Thymus (tissue), 11 donors: Measurements from ENCODE around the gene KLHL3. TPM values are rescaled to one million over a fixed set of nuclear protein-coding genes. Genes with fewer than 3 reads are reported as not detected.

ENCODE experiments used
- DNase-seq, 9 donors: peaks; one replicate each; pipeline ENCODE4 v3.0.0-alpha.2; 2013; ENCODE audit warnings: low spot score in 9 of 9, low read depth in 6 of 9, missing footprints in 1 of 9
- H3K27ac ChIP-seq, 2 donors: one replicate each; pipeline ENCODE4 v1.5.1; 2013; ENCODE audit warnings: control low read depth in 1 of 2, low read depth in 1 of 2, low read length in 1 of 2, mild to moderate bottlenecking in 1 of 2, moderate library complexity in 1 of 2
- H3K27me3 ChIP-seq, 2 donors: one replicate each; pipeline ENCODE4 v1.5.1; 2013; ENCODE audit warnings: low read length in 1 of 2; ENCODE audit not compliant: control insufficient read depth in 2 of 2, insufficient read depth in 1 of 2
- H3K36me3 ChIP-seq, 2 donors: one replicate each; pipeline ENCODE4 v1.5.1; 2013; ENCODE audit warnings: low read length in 1 of 2, mild to moderate bottlenecking in 1 of 2, moderate library complexity in 1 of 2; ENCODE audit not compliant: control insufficient read depth in 2 of 2, insufficient read depth in 2 of 2
- H3K4me1 ChIP-seq, 2 donors: one replicate each; pipeline ENCODE4 v1.5.1; 2013; ENCODE audit warnings: low read length in 2 of 2; ENCODE audit not compliant: control insufficient read depth in 2 of 2, insufficient read depth in 2 of 2
- H3K4me3 ChIP-seq, 2 donors: one replicate each; pipeline ENCODE4 v1.5.1; 2013; ENCODE audit warnings: low read length in 2 of 2, control low read depth in 1 of 2, mild to moderate bottlenecking in 1 of 2
- H3K9me3 ChIP-seq, 2 donors: one replicate each; pipeline ENCODE4 v1.5.1; 2013; ENCODE audit warnings: low read length in 1 of 2, mild to moderate bottlenecking in 1 of 2; ENCODE audit not compliant: control insufficient read depth in 2 of 2, insufficient read depth in 1 of 2
- WGBS: extraction: QIAGEN DNeasy Blood & Tissue Kit; methylation state at CpG from one replicate; pipeline ENCODE4 v1.1.7; 2013; 5-methylcytosine and 5-hydroxymethylcytosine counted together
- polyA plus RNA-seq: library from polyadenylated mRNA; stranded (reverse); fragments of 200-250 nt; gene quantifications from one replicate; pipeline ENCODE4 v1.2.3, GENCODE V29; 2013
- total RNA-seq: library from RNA; stranded (reverse); fragments of 120-200 nt; gene quantifications from one replicate; pipeline ENCODE4 v1.2.4, GENCODE V29; 2013
- donor health status: healthy.

The KLHL3 gene
- total and polyA plus RNA-seq, 2 donors: 5.0 to 5.8 TPM

- DNase-seq: no peak
- H3K9me3 ChIP-seq: no peaks in the 10 kb centered on the region
- peaks cover 0 to 3% of the 10 kb centered on the region in 2 donors for H3K4me1 ChIP-seq
- H3K27ac ChIP-seq: no peak overlapping the region
- H3K27me3 ChIP-seq: no peaks in the 10 kb centered on the region
- H3K4me3 ChIP-seq: no peak overlapping the region
- no peaks in the 10 kb centered on the region for H3K36me3 ChIP-seq
Observed at GRCh38 chr5:137667341-137667740, 68.5 kb downstream of the KLHL3 start.

GRCh38 chr5:137666901-137667300 is 69.0 kb downstream of the KLHL3 start:
- WGBS: 95% methylated on average over 2 of the region's 2 CpGs
- Histone ChIP-seq H3K9me3 (no peaks in the 10 kb centered on the region), H3K36me3 (no peaks in the 10 kb centered on the region), H3K27me3 (no peaks in the 10 kb centered on the region), H3K4me3 (no peak overlapping the region), H3K4me1 (peaks cover 0 to 3% of the 10 kb centered on the region in 2 donors), H3K27ac (no peak overlapping the region)
- no peak for DNase-seq

GRCh38 chr5:137666461-137666850 is 69.4 kb downstream of the KLHL3 start:
- no peaks in the 10 kb centered on the region for H3K9me3 ChIP-seq
- H3K27me3 ChIP-seq: no peaks in the 10 kb centered on the region
- WGBS: 51% methylated on average over 3 of the region's 3 CpGs
- no peak for DNase-seq
- H3K27ac ChIP-seq: no peak overlapping the region
- peaks cover 0 to 3% of the 10 kb centered on the region in 2 donors for H3K4me1 ChIP-seq
- no peak overlapping the region for H3K4me3 ChIP-seq
- peaks cover 3% of the 10 kb centered on the region in 2 donors for H3K36me3 ChIP-seq

GRCh38 chr5:137665678-137666460 is 70.0 kb downstream of the KLHL3 start:
- no peak overlapping the region for H3K4me3 ChIP-seq
- no peaks in the 10 kb centered on the region for H3K27me3 ChIP-seq
- WGBS: 58% methylated on average over 3 of the region's 3 CpGs
- H3K9me3 ChIP-seq: no peaks in the 10 kb centered on the region
- peaks cover 3 to 4% of the 10 kb centered on the region in 2 donors for H3K36me3 ChIP-seq
- peak in 5 of 9 donors; percentile 7 to 61 (median 13) for DNase-seq
- no peak overlapping the region for H3K27ac ChIP-seq
- peaks cover 0 to 3% of the 10 kb centered on the region in 2 donors for H3K4me1 ChIP-seq

GRCh38 chr5:137660349-137660817 is 75.5 kb downstream of the KLHL3 start:
- H3K4me1 ChIP-seq: no peaks in the 10 kb centered on the region
- no peak overlapping the region for H3K27ac ChIP-seq
- no peaks in the 10 kb centered on the region for H3K27me3 ChIP-seq
- peaks cover 11 to 16% of the 10 kb centered on the region in 2 donors for H3K36me3 ChIP-seq
- 30% methylated on average over 6 of the region's 6 CpGs for WGBS
- H3K9me3 ChIP-seq: no peaks in the 10 kb centered on the region
- no peak overlapping the region for H3K4me3 ChIP-seq
- DNase-seq: peak; percentile 56 to 90 (median 76)

- DNase-seq: no peak
Observed at GRCh38 chr5:137659209-137659608, 76.7 kb downstream of the KLHL3 start.

DNA sequence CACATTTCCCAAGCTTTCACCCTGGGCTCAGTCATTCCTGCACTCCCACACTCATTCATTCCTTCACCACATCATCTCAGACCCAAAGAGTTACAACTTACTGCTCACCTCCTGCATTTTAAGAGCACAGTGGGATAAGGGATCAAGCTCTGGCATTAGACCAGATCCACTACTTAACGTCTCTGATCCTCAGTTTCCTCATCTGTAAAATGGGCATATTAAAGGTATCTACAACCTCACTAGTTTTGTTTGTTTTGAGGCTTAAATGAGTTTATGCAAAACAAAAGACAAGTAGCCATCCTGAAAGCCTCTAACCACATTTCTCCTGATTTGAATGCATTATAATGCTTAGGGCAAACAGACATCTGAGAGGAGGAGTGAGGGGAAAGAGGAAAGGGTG is 77.6 kb downstream of the KLHL3 start:
- no peaks in the 10 kb centered on the region for H3K9me3 ChIP-seq
- peaks cover 11 to 16% of the 10 kb centered on the region in 2 donors for H3K36me3 ChIP-seq
- WGBS: 99% methylated on average over 1 of the region's 1 CpG
- H3K27ac ChIP-seq: no peak overlapping the region
- H3K4me3 ChIP-seq: no peak overlapping the region
- H3K4me1 ChIP-seq: no peaks in the 10 kb centered on the region
- DNase-seq: no peak
- no peaks in the 10 kb centered on the region for H3K27me3 ChIP-seq

More at GRCh38 chr5:137659209-137659608, 76.7 kb downstream of the KLHL3 start:
- Histone ChIP-seq H3K27me3 (no peaks in the 10 kb centered on the region), H3K4me1 (no peaks in the 10 kb centered on the region), H3K27ac (no peak overlapping the region), H3K4me3 (no peak overlapping the region), H3K9me3 (no peaks in the 10 kb centered on the region), H3K36me3 (peaks cover 11 to 16% of the 10 kb centered on the region in 2 donors)

- DNase-seq: no peak
- Histone ChIP-seq H3K36me3 (peaks cover 11 to 16% of the 10 kb centered on the region in 2 donors), H3K27ac (no peak overlapping the region), H3K9me3 (no peaks in the 10 kb centered on the region), H3K27me3 (no peaks in the 10 kb centered on the region), H3K4me3 (no peak overlapping the region), H3K4me1 (no peaks in the 10 kb centered on the region)
- 63% methylated on average over 3 of the region's 3 CpGs for WGBS
Observed at GRCh38 chr5:137657073-137657472, 78.8 kb downstream of the KLHL3 start.

DNA sequence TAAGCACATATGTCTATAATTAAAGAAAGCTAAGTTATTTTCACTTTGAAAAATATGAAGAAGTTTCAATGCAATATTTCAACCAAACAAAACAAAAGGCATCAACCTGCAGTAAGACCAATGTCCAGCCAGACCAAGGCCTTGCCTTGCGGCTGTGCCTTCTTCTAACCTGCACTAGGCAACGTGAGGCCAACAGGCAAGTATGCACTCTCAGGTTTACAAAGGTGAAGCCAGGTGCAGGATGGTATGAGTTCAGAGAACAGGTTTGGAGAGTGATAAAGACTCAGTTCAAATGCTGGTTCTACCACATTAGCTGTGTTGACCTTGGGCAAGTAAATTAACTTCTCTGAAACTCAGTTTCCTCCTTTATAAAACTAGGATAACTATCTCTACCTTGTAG is 79.3 kb downstream of the KLHL3 start:
- WGBS: 95% methylated on average over 2 of the region's 2 CpGs
- no peak for DNase-seq
- H3K27ac ChIP-seq: no peak overlapping the region
- no peaks in the 10 kb centered on the region for H3K4me1 ChIP-seq
- H3K9me3 ChIP-seq: no peaks in the 10 kb centered on the region
- no peak overlapping the region for H3K4me3 ChIP-seq
- no peaks in the 10 kb centered on the region for H3K27me3 ChIP-seq
- peaks cover 9 to 13% of the 10 kb centered on the region in 2 donors for H3K36me3 ChIP-seq
